Measurements from ENCODE around the gene PPIB.

DNA sequence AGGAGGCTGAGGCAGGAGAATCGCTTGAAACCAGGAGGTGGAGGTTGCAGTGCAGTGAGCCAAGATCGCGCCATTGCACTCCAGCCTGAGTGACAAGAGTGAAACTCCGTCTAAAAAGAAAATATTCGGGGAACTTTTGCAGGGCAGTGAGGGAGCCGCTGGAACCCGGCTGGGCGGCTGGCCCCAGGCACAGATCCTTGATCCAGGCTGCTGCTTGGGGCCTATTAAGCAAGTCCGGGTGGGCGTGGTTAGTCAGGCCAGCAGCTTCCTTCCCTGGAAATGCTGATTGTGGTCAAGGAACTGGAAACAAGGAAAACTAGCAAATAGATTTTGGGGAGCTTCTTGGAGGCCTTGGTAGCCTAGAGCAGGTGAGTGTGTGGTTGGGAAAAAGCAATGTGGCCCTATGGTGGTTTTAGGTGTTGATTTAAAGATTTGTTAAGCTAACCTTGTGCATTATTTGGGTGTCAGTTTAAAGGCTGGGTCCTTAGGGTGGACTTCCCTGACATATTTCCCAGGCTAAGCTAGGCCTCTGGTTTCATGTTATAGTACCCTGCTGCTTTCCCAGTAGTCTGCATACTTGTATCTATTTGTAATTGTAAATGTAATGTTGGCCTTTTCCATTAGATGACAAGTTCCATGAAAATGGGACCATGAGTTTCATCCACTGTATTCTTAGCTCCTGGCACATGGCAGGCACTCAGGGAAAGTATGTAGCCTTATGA lies 29.0 kb downstream of the PPIB start:
- TF ChIP-seq GATA2 (IDR thresholded peaks at IDR 0.05; ENCODE audit: low read depth, low read length) (no peak), GATA3 (IDR thresholded peaks at IDR 0.05; ENCODE audit: low read depth, low read length) (no peak)
